NCI-H460 (cell line): ENCODE measurements around the gene JAK3. TPM values are rescaled to one million over a fixed set of nuclear protein-coding genes. Genes with fewer than 3 reads are reported as not detected.
"Not testable (repeated sequence)": the region's sequence is repeated elsewhere in the genome, so short reads cannot be mapped to it uniquely, and the experiment has no call there.

Experiments
- DNase-seq: peaks from one replicate; pipeline ENCODE4 v3.0.0-alpha.2; 2016; ENCODE audit warnings: low read depth; ENCODE audit errors: extremely low read depth
- polyA plus RNA-seq: library from polyadenylated mRNA; depleted of rRNA; stranded (reverse); fragments of >200 nt; gene quantifications from 2 replicates; pipeline ENCODE4 v1.2.3, GENCODE V29; 2014; cell fraction: nucleus; rRNA removed
- total RNA-seq: library from RNA; depleted of rRNA; stranded (reverse); fragments of >200 nt; shearing (Covaris generic); gene quantifications from 2 replicates; pipeline ENCODE4 v1.2.3, GENCODE V29; 2014; rRNA removed

Gene JAK3
- total RNA-seq = 1.1 and 1.4 TPM in 2 replicates
- 0.38 and 1.2 TPM in 2 replicates for polyA plus RNA-seq

DNA sequence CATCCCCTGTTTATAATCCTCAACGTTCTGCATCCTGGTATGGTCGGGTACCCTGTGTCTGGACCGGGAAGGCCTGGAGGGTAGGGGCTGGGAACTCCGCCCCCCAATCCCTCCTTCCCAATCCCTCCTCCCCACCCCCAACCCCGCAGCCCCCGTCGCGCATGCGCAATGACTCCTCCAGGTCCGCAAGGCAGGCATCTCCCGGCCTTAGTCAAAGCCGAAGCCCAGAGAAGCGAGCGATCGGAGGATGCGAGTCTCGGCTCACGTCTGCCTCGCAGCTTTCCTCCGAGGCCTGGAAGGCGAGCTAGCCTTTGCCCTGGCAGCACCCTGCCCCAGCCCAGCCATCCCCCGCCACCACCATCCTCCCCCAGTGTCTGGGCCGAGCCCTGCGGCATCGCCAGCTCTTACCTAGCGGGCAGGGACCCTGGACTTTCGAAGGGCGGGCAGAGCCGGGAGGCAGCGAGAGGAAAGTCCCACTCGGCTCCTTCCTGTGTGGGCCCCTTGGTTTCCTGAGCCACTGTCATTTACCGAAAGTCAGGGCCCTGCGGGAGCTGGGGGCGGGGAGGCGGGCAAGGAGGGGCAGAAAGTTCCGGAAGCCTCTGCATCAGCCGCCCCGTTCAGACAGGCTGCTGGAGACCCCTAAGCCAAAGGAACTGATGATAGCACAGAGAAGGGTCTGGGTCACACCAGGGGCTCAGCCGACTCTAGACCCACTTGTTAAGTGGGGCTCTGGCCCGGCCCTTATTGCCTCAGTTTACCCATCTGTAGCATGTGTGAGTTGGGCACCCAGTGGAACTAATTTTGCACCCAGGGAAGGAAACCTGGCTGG is at the start of gene JAK3:
Gene JAK3, minus strand, starts transcription at position 445 of the 829 bp plus-strand sequence. CDS start 3,565 bp downstream, outside the sequence.
- no peak for DNase-seq

DNA sequence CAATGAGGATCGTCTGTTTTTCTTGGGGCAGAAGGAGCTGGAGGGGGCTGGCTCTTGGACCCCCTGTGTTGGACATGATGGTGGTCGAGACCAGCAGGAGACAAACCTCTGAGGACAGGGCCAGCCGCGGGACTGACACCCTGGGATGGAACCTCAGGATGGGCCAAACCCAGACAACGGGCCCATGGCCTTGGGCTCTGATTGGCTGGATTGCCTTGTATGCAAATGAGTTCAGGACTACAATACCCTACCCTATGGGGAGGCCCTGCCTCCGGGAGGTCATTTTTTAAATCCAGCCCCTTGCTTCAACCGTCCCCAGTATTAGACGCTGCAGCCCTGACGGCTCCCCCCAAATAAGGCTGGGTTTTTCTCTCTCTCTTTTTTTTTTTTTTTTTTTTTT is 46.0 kb upstream of the JAK3 start:
- no peak for DNase-seq

DNA sequence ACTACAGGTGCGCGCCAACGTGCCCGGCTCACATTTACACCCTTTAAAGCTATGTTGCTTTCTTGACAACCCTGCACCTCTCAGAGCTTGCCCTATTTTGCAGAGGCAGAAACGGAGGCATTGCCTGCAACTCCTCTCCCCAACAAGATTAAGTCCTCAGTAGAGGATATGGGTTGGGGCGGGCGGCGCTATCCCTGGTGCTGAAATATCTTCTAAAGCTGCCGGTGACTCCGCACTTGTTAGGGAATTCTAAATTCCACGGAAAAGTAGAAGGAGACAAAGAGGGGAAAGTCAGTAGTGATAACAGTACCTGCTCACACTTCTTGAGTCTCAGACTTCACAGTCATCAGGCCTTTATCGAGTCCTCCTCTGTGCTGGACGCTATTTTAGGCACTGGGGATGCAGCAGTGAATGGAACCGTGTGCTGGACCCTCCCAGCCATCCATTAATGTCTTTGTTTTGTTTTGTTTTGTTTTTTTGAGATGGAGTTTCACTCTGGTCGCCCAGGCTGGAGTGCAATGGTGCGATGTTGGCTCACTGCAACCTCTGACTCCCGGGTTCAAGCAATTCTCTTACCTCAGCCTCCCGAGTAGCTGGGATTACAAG is 41.9 kb upstream of the JAK3 start:
- DNase-seq = peak; percentile 39

DNA sequence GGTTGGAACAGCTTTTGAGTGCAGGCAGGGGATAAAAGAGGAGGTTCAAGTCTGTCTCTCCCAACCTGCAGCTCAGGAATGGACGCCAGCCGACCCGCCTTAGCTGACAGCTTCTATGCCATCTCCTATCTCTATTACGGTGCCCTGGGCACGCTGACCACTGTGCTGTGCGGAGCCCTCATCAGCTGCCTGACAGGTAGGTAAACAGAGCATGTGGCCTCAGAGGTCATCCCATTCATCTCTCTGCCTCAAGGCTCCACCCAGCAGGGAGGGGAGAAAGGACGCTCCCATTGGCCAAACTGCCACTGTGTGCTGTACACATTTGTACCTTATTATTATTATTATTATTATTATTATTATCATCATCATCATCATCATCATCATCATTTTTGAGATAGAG is 40.5 kb upstream of the JAK3 start:
- DNase-seq = no peak

DNA sequence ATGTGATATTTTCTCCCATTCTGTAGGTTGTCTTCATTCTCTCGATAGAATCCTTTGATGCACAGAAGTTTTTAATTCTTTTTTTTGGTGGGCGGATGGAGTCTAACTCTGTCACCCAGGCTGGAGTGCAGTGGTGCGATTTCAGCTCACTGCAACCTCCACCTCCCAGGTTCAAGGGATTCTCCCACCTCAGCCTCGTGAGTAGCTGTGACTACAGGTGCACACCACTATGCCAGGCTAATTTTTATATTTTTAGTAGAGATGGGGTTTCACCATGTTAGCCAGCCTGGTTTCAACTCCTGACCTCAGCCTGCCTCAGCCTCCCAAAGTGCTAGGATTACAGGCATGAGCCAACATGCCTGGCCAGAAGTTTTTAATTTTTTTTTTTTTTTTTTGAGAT is 39.4 kb upstream of the JAK3 start:
- not testable (repeated sequence) for DNase-seq

DNA sequence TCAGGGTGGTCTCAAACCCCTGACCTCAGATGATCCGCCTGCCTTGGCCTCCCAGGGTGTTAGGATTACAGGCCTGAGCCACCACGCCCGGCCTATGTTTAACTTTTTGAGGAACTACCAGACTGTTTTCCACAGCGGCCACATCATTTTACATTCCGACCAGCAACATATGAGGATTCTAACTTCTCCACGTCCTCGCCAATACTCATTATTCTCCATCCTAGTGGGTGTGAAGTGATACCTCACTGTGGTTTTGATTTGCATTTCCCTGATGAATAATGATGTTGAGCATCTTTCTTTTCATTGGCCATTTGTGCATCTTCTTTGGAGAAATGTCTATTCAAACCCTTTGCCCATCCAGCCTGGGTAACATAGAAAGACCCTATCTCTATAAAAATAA is 38.7 kb upstream of the JAK3 start:
- no peak for DNase-seq

DNA sequence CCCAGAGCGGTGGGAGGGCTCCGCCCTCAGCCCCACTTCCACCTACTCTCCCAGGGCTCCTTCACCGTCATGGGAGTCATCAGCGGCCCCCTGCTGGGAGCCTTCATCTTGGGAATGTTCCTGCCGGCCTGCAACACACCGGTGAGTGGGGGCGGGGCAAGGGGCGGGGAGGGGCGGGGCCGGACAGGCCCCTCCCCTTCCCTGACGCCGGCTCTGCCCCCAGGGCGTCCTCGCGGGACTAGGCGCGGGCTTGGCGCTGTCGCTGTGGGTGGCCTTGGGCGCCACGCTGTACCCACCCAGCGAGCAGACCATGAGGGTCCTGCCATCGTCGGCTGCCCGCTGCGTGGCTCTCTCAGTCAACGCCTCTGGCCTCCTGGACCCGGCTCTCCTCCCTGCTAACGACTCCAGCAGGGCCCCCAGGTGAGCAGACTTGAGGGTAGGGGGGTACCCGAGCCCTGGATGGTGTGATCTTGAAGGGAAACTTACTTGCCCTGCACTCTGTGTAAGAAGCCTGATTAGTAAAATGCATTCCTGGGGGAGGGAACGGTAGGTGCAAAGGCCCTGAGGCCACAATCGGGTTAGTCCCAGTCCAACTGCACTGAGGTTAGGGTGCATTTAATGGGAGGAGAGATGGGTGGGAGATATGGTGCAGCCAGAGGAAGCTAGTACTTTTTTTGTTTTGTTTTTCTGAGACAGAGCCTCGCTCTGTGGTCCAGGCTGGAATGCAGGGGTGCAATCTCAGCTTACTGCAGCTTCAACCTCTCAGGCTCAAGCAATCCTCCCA is 36.0 kb upstream of the JAK3 start:
- no peak for DNase-seq

DNA sequence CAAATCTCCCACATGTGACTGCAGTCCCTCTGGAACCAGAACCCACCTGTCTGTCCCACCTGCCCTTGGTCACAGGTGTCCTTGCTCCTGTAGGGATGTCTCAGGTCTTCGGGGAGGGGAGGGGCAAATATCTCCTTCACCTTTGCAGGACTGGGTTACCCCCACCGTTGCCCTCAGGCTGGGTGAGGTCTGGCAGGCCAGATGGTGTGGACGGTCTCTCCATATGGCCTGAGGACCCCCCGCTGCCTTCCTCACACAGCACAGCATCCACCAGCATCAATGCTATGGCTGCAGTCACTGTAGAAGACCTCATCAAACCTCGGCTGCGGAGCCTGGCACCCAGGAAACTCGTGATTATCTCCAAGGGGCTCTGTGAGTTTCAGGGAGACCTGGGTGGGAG is 33.9 kb upstream of the JAK3 start:
- no peak for DNase-seq

DNA sequence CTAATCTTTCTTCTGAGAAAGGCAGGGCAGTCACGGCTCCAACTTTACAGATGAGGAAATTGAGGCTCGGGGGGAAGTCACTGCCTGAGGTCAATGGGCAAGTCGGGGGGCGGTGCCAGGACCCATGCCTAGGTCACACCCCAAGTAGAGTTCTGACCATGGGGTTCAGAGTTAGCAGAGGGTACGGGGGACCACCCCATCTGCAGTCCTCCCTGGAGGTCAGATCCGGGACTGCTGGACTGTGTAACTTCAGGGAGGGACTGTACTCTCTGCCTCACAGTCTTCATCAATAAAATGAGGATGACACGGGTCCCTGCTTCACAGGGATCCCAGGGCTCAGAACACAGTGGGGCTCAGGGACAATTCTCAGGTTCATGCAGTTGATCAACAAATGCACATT is 31.7 kb upstream of the JAK3 start:
- no peak for DNase-seq

DNA sequence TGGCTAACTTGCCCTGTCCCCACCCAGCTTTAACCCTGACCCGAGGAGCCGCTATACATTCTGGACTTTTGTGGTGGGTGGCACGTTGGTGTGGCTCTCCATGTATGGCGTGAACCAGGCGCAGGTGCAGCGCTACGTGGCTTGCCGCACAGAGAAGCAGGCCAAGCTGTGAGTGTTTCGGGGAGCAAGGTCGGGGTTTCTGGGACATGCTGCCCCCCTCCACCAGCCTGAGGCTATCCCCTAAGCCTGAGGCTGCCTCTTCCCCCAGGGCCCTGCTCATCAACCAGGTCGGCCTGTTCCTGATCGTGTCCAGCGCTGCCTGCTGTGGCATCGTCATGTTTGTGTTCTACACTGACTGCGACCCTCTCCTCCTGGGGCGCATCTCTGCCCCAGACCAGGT is 29.9 kb upstream of the JAK3 start:
- DNase-seq = no peak

DNA sequence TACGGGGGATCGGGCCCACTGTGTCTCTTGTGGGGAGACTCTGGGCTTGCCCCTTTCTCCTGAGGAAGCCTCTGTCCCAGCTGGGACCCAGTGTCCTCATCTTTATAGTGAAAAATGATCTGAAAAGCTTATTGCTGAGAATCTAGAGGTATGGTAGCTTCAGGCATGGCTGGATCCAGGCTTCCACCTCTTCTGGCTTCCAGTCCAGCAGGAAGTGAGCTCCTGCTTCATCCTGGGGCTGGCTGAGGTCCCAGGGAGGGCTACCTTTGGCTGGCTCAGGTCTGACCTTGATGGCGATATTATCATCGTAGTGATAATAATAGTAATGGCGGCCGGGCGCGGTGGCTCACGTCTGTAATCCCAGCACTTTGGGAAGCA is 27.0 kb upstream of the JAK3 start:
- no peak for DNase-seq

DNA sequence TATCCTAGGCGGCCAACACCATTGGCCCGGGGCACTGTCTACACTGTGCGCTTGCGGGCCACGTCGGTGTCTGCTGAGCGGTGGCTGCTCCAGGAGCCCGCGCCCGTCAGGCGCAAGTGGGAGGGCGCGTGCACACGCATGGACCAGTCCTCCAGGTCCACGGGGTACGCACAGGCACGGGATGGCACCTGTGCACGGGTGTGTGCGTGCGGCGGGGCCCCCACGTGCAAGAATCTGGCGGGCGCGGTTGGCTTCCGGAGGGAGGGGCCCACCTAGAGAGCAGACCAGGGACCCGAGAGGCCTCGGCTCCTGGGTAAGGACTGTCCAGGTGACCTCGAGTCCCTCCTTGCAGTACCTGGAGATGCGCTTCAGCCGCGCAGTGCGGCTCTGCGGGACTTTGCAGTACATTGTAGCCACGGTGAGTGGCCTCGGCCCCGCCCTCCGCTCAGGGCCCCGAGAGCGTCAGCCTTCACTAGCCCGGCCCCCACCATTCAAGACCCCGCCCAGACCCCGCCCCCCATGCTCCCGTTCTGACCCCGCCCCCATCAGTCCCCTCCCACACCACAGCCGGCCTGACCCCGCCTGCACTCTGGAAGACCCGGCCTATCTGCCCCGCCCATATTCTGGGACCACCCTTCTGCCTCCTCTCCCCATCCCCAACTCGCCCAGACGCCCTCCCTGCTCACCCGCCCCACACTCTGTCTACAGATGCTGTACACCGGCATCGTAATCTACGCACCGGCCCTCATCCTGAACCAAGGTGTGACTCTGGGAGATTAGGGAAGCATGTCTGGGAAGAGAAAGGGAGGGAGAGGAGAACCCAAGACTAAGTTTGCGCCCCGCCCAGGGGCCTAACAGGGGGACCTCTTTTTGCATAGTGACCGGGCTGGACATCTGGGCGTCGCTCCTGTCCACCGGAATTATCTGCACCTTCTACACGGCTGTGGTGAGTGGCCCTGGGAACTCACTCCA is 26.3 kb upstream of the JAK3 start:
- no peak for DNase-seq

DNA sequence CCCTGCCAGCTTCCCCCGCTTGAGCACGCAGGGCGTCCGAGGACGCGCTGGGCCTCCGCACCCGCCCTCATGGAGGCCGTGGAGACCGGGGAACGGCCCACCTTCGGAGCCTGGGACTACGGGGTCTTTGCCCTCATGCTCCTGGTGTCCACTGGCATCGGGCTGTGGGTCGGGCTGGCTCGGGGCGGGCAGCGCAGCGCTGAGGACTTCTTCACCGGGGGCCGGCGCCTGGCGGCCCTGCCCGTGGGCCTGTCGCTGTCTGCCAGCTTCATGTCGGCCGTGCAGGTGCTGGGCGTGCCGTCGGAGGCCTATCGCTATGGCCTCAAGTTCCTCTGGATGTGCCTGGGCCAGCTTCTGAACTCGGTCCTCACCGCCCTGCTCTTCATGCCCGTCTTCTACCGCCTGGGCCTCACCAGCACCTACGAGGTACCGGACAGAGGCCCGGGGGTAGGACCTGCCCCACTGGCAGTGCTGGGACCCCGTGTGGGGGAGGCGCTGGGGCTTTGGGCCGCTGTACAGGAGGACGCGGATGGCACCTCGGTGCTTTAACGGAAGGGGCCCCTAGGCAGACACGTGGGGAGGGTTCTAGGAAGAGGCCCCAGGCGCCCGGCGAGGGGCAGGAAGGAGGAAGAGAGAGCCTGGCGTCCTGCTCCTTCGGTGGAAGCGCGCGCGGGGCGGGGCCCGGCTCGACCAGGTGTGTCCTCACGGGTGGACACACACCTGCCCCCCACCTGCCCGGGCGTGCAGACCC is 24.6 kb upstream of the JAK3 start:
- no peak for DNase-seq

DNA sequence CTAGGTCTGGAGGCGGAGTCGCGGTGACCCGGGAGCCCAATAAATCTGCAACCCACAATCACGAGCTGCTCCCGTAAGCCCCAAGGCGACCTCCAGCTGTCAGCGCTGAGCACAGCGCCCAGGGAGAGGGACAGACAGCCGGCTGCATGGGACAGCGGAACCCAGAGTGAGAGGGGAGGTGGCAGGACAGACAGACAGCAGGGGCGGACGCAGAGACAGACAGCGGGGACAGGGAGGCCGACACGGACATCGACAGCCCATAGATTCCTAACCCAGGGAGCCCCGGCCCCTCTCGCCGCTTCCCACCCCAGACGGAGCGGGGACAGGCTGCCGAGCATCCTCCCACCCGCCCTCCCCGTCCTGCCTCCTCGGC is 24.1 kb upstream of the JAK3 start, which contains the start of gene SLC5A5:
Gene SLC5A5, plus strand, starts transcription at position 68 of the 373 bp plus-strand sequence. CDS start 375 bp downstream, outside the sequence.
- no peak for DNase-seq

DNA sequence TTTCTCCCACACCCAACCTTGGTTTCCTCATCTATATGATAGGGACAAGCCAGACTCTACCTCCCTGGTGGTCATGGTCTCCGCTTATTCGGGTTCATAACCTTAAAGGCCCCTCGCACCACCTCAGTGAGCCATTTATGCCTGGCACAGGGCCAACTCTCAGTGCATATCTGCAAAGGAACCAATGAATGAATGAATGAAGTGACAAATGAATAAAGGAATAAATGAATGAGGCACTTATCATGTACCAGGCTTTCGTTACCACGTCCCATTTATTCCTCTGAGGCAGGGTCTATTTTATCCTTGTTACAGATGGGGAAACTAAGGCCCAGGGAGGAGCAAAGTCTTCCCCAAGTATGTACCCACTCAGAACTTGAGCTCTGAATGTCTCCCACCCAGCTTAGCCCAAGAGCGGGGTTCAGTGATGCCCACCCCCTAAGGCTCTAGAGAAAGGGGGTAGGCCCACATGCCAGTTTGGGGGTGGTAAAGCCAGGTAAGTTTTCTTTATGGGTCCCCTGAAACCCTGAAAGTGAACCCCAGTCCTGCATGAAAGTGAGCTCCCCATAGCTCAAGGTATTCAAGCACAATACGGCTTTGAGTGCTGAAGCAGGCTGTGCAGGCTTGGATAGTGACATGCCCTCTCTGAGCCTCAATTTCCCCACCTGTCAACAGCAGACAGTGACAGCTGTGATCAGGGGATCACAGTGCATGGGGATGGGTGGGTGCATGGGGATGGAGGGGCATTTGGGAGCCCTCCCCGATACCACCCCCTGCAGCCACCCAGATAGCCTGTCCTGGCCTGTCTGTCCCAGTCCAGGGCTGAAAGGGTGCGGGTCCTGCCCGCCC is 23.5 kb upstream of the JAK3 start:
- no peak for DNase-seq

DNA sequence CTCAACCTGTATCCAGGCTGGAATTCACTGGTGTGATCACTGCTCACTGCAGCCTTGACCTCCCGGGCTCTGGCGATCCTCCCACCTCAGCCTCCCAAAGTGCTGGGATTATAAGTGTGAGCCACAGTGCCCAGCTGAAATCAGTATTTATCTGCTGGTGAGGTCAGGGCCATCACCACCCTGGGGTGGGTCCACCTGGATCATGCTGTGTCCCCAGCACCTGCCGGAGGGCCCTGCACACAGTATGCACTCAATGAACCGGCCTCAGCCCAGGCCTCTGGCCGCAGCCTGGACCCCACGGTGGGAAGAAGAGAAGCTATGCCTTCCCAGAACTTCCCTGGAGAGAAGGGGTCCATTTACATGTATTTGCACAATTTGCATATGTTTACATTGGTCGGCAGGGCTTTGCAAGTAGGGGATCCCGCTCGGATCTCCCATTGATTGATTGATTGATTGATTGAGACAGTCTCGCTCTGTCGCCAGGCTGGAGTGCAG is 21.4 kb upstream of the JAK3 start:
- DNase-seq = no peak

DNA sequence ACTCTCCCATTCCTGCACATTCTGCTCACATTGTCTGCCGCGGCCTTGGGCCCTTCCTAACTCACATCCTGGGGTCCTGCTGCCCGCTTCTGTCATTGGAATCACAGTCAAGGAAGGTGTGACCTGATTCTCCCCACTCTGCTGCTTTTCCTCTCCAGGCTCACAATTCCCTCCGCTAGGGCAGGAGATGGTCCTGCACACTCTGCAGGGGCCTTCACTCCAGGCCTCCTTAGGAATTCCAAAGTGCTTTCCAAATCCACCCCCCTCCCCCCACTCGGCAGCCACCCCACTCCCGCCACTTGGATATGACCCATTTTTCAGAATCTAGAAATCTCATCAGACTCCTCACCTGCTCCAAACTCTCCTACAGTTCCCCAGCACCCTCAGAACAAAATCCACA is 20.9 kb upstream of the JAK3 start:
- DNase-seq = no peak

DNA sequence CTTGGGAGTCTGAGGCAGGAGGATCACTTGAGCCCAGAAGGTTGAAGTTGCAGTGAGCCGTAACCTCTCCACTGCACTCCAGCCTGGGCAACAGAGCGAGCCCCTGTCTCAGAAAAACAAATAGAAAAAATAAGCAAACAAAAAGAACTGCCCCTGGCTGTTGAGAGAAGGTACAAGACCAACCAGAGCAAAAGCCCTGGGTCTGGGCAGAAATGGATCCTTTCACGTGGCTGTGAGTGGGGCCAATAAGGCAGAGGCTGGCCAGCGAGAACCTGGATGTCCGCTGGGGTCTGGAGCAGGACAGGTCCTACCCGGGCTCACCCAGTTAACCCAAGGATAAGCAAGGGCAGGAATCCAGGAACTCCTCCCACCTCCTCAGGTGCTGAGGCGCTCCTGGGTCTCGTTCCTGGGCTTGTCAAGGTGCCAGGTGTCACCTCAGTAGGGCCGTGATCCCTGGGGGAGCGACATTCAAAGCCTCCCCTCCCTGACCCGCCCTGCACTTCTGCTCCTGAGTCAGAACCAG is 19.2 kb upstream of the JAK3 start:
- no peak for DNase-seq
